Measurements from ENCODE around the gene LPIN1.
A peak's percentile ranks its signal among the peaks of the same experiment; 100 is the strongest.

The LPIN1 gene

DNA sequence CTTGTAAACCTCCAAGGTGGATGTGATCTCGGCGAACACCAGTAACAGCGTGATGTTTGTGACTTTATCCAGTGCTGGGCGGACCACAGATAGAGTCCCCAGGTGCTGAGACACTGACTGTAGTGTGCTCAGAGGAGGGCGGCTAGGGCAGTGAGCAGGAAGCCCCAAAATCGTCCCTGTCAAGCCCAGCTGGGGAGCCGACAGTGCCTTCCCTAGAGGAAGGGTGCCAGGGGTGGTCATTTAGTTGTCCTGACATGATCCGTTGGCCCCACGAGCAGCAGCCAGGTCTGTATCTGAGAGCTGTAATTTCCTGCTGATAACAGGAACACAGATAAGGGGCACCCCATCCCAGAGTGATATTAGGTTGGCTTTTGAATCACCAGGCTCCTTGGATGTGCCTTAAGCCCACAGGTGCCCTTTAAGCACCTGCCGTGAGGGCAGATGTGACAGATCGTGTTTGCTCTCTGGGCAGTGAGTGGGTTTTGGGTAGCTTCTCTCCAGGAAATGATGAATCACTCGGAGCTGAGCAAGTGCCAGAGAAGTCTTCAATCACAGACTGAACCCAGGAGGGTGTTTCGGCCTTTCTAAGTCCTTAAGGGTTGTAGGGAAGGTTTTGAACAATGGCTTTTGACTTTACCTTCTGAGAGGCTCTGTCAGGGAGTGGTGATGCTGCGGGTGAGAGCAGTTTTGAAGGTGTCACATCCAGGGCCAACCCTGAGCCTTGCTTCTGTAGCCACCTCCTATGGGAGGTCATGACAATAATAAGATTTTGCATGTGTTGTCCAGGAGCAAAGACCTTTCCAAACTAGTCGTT, 7.7 kb downstream of the LPIN1 start:
- H3K4me2 ChIP-seq (ENCODE audit: low read length), result peak overlapping the region; percentile 95
- H3K4me1 ChIP-seq (ENCODE audit: low read length), result peaks cover 64% of the 10 kb centered on the region
- H4K20me1 ChIP-seq (ENCODE audit: insufficient read depth, low read length), result peaks cover 42% of the 10 kb centered on the region
- no peak overlapping the region for H2AFZ ChIP-seq (ENCODE audit: low read depth, low read length)
- H3K27me3 ChIP-seq (ENCODE audit: low read depth, low read length), result peaks cover 3% of the 10 kb centered on the region; the same call in 1 of the 2 replicates
- H3K9me3 ChIP-seq (ENCODE audit: insufficient read depth, low read length), result no peaks in the 10 kb centered on the region
- H3K9ac ChIP-seq (ENCODE audit: low read length), result peak overlapping the region; percentile 56; the same call in 1 of the 2 replicates
- H3K27ac ChIP-seq (ENCODE audit: low read length), result peak overlapping the region; percentile 86
- peaks cover 14% of the 10 kb centered on the region for H3K36me3 ChIP-seq (replicated peaks; ENCODE audit: low read depth, low read length)
- peak overlapping the region; percentile 74 for H3K4me3 ChIP-seq (ENCODE audit: low read length)
- H3K79me2 ChIP-seq (ENCODE audit: low read length), result peaks cover 39% of the 10 kb centered on the region
- no peak for TF ChIP-seq EZH2phosphoT487 (IDR thresholded peaks at IDR 0.05; ENCODE audit: low read depth)
- TF ChIP-seq CTCF (IDR thresholded peaks at IDR 0.05; ENCODE audit: low read depth, low read length), result no peak

DNA sequence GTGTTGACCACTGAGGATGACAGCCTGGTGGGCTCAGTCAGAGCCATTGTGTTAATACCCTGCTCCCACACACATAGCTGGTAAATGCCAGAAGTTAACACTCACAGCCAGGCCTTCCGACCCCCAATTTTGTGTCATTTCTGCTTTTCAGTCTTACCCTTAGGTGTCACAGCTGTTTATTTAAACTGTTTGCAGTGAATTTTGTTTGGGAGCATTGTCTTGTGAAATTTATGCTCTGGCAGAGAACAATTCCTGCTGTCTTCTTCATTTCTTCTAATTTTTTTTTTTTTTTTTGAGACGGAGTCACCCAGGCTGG, 8.2 kb downstream of the LPIN1 start:
- peaks cover 3% of the 10 kb centered on the region; the same call in 1 of the 2 replicates for H3K27me3 ChIP-seq (ENCODE audit: low read depth, low read length)
- peaks cover 37% of the 10 kb centered on the region for H4K20me1 ChIP-seq (ENCODE audit: insufficient read depth, low read length)
- H3K79me2 ChIP-seq (ENCODE audit: low read length), result peaks cover 33% of the 10 kb centered on the region
- peaks cover 14% of the 10 kb centered on the region for H3K36me3 ChIP-seq (replicated peaks; ENCODE audit: low read depth, low read length)
- H3K4me2 ChIP-seq (ENCODE audit: low read length), result peak overlapping the region; percentile 95
- peak overlapping the region; percentile 56; the same call in 1 of the 2 replicates for H3K9ac ChIP-seq (ENCODE audit: low read length)
- peak overlapping the region; percentile 86 for H3K27ac ChIP-seq (ENCODE audit: low read length)
- peak overlapping the region; percentile 74 for H3K4me3 ChIP-seq (ENCODE audit: low read length)
- H2AFZ ChIP-seq (ENCODE audit: low read depth, low read length), result no peak overlapping the region
- H3K4me1 ChIP-seq (ENCODE audit: low read length), result peaks cover 58% of the 10 kb centered on the region
- TF ChIP-seq CTCF (IDR thresholded peaks at IDR 0.05; ENCODE audit: low read depth, low read length) (no peak), EZH2phosphoT487 (IDR thresholded peaks at IDR 0.05; ENCODE audit: low read depth) (no peak)
- H3K9me3 ChIP-seq (ENCODE audit: insufficient read depth, low read length), result no peaks in the 10 kb centered on the region

DNA sequence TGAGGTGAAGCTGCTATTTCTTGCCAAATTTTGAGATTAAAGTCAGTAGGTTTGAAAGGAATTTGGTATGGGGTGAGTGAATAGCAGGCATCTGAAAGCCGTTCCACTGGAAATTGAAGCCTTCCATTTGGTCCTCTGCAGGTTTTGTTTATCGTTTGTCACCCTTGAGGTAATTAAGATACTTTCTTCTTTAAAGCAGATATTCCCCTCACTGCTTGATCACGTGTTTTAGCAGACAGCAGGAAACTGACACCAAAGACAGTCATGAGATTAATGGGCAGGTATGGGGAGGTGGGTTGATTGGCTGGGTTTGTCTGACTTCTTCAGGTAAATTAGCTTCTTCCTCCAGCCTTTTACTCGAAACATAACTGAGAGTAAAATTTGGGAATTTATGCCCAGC, 10.7 kb downstream of the LPIN1 start:
- Histone ChIP-seq H2AFZ (ENCODE audit: low read depth, low read length) (no peak overlapping the region), H3K27me3 (ENCODE audit: low read depth, low read length) (no peaks in the 10 kb centered on the region), H3K79me2 (ENCODE audit: low read length) (peaks cover 16% of the 10 kb centered on the region), H3K9ac (ENCODE audit: low read length) (no peak overlapping the region), H3K27ac (ENCODE audit: low read length) (no peak overlapping the region), H3K9me3 (ENCODE audit: insufficient read depth, low read length) (no peaks in the 10 kb centered on the region), H3K4me3 (ENCODE audit: low read length) (no peak overlapping the region), H3K36me3 (replicated peaks; ENCODE audit: low read depth, low read length) (peaks cover 14% of the 10 kb centered on the region), H3K4me1 (ENCODE audit: low read length) (peaks cover 41% of the 10 kb centered on the region), H4K20me1 (ENCODE audit: insufficient read depth, low read length) (peaks cover 32% of the 10 kb centered on the region), H3K4me2 (ENCODE audit: low read length) (no peak overlapping the region)
- TF ChIP-seq EZH2phosphoT487 (IDR thresholded peaks at IDR 0.05; ENCODE audit: low read depth), result no peak
- TF ChIP-seq CTCF (IDR thresholded peaks at IDR 0.05; ENCODE audit: low read depth, low read length), result no peak

DNA sequence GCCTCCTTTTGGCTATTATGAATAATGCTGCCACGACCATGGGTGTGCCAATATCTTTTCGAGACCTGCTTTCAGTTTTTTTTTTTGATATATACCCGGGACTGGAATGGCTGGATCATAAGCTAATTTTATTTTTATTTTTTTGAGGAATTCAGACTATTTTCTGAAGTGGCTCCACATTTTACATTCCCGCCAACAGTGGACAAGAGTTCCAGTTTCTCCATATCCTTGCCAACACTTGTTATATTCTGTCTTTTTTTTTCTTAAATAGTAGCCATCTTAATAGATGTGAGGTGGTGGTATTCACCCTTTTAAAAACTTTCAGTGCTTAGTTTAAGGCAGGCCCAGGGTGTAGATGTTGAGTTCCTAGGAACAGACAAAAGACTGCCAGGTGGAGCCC, 11.8 kb downstream of the LPIN1 start:
- no peak for TF ChIP-seq CTCF (IDR thresholded peaks at IDR 0.05; ENCODE audit: low read depth, low read length)
- TF ChIP-seq EZH2phosphoT487 (IDR thresholded peaks at IDR 0.05; ENCODE audit: low read depth), result no peak
- H3K4me1 ChIP-seq (ENCODE audit: low read length), result peaks cover 34% of the 10 kb centered on the region
- H3K4me2 ChIP-seq (ENCODE audit: low read length), result no peak overlapping the region
- no peaks in the 10 kb centered on the region for H3K27me3 ChIP-seq (ENCODE audit: low read depth, low read length)
- peaks cover 14% of the 10 kb centered on the region for H3K36me3 ChIP-seq (replicated peaks; ENCODE audit: low read depth, low read length)
- H3K79me2 ChIP-seq (ENCODE audit: low read length), result peaks cover 7% of the 10 kb centered on the region
- H3K9ac ChIP-seq (ENCODE audit: low read length), result no peak overlapping the region
- H3K27ac ChIP-seq (ENCODE audit: low read length), result no peak overlapping the region
- no peaks in the 10 kb centered on the region for H3K9me3 ChIP-seq (ENCODE audit: insufficient read depth, low read length)
- H3K4me3 ChIP-seq (ENCODE audit: low read length), result no peak overlapping the region
- peaks cover 31% of the 10 kb centered on the region for H4K20me1 ChIP-seq (ENCODE audit: insufficient read depth, low read length)
- no peak overlapping the region for H2AFZ ChIP-seq (ENCODE audit: low read depth, low read length)

Data from OCI-LY3 (cell line).